ENCODE measurements around the gene BCL6. TPM values are rescaled to one million over a fixed set of nuclear protein-coding genes. Genes with fewer than 3 reads are reported as not detected.
A peak's percentile ranks its signal among the peaks of the same experiment; 100 is the strongest.
"Not testable (repeated sequence)": the region's sequence is repeated elsewhere in the genome, so short reads cannot be mapped to it uniquely, and the experiment has no call there.

The BCL6 gene
- total RNA-seq, 2 donors from 2014 or later = 91.7 to 113 TPM

GRCh38 chr3:187695449-187695848 lies 49.8 kb downstream of the BCL6 start:
- intact Hi-C loops (cut with DNase I) = no loop called here
- ATAC-seq = peak; percentile 28 to 29
- no peak for DNase-seq

DNA sequence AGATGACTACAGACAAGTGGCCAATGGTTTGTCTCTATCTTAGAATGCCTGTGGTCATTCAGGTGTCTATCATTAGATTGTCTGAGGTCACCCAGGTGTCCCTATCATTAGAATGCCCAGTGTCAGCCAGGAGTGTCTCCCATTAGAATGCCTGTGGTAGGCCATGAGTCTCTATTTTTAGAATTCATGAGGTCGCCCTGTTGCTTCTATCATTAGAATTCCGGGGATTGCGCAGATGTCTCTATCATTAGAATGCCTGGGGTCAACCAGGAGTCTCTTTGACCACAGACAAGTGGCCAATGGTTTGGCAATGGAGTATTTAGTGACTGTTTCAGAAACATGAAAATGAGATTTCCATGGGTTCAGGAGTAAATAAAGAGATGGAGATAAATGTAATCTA lies 50.5 kb downstream of the BCL6 start:
- DNase-seq (no peak), ATAC-seq (peak in 1 of 2 donors; percentile 70)
- intact Hi-C loops (cut with DNase I) = no loop called here

GRCh38 chr3:187693431-187693830 lies 51.8 kb downstream of the BCL6 start:
- no peak for ATAC-seq
- DNase-seq = no peak
- intact Hi-C loops (cut with DNase I) = no loop called here

GRCh38 chr3:187689984-187690383 lies 55.3 kb downstream of the BCL6 start:
- ATAC-seq = no peak
- no peak for DNase-seq
- intact Hi-C loops (cut with DNase I) = no loop called here

GRCh38 chr3:187686621-187687273 lies 58.5 kb downstream of the BCL6 start:
- no peak for DNase-seq
- intact Hi-C loops (cut with DNase I) = no loop called here
- ATAC-seq = no peak

GRCh38 chr3:187685948-187686347 lies 59.3 kb downstream of the BCL6 start:
- no peak for DNase-seq
- no peak for ATAC-seq
- intact Hi-C loops (cut with DNase I) = no loop called here

DNA sequence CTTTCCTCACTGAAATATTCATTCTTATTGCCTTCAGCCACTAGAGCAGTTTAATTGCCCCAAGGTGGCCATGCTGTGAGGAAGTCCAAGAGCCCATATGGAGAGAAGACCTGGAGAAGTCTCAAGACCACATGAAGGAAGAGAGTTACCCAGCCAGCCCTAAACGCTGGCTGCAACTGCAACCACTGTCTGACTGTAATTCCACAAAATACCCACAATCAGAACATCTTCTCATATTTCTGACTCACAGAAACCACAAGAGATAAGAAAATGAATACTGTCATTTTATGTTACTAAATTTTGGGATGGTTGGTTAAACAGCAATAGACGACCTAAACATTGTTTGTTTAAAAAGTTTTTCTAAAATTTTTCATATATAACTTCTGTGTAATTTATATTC lies 60.4 kb downstream of the BCL6 start:
- intact Hi-C loops (cut with DNase I) = no loop called here
- DNase-seq = no peak
- no peak for ATAC-seq

DNA sequence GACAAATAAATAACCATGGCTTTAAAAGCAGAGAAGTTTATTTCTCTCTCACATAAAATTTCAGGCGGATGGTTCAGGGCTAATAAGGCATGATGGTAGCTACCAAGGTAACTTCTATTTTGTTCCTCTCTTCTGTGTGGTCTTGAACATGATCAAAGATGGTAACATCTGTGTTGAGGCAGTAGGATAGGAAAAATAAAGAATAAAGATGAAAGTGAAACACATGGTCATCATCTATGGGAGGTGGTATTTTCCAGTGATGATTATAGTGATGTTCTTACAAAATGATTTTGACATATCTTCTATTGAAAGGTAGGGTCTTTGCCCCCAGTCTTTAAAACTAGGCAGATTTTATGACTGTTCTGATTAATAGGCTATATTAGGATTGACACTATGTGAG lies 60.8 kb downstream of the BCL6 start:
- intact Hi-C loops (cut with DNase I) = no loop called here
- no peak for DNase-seq
- no peak for ATAC-seq

DNA sequence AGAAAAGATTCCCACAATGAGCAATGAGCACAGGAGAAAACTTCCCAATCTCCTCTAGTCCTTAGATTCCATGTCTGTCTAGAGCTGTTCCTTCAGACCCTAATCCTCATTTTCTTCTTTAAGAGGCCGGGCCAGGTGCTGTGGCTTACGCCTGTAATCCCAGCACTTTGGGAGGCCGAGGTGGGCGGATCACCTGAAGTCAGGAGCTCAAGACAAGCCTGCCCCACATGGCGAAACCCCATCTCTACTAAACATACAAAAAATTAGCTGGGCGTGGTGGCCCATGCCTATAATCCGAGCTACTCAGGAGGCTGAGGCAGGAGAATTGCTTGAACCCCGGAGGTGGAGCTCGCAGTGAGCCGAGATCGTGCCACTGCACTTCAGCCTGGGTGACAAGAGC lies 63.5 kb downstream of the BCL6 start:
- intact Hi-C loops (cut with DNase I) = loop anchor here in 1 of 2 donors (2.0 kb wide), 1 partner anchor 363 kb away; no protein-coding TSS in a partner anchor
- DNase-seq, ATAC-seq: not testable (repeated sequence)

DNA sequence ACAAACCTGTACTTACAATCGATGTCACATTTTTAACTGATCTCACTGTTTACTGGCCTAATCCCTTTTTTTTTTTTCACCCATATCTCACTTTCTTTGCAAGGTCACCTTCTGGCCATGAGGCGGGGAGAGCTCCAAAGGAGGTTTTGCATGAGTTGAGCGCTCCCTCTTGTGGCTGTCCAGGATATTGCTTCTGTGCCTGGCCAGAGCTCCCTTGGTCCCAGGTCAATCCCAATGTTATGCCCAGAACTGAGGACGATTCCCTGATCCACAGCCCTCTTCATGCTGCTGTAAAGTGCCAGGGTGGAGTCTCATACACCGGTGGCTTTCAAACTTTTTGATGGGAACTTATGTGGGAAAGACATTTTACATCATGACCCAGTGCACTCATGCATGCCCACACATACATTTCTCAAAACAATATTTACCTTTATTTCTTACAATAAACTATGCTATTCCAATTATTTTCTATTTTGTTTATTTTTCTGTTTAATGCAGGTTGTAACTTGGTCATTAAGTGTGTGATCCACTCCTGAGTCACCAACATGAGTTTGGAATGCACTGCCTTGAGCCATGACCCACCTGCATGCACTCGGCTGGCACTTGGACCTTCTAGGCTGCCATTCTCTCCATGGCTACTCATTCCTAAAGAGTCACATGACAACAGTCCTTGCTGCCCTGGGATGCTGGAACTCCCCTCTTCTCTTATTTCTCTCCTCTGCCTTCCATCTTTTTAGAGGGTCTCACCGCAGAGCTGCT lies 65.5 kb downstream of the BCL6 start:
- ATAC-seq = peak; percentile 91 to 96
- intact Hi-C loops (cut with DNase I) = loop anchor here (1.0 to 10.0 kb wide), 8 partner anchors 35 to 461 kb away; no protein-coding TSS in a partner anchor
- peak; percentile 81 for DNase-seq

DNA sequence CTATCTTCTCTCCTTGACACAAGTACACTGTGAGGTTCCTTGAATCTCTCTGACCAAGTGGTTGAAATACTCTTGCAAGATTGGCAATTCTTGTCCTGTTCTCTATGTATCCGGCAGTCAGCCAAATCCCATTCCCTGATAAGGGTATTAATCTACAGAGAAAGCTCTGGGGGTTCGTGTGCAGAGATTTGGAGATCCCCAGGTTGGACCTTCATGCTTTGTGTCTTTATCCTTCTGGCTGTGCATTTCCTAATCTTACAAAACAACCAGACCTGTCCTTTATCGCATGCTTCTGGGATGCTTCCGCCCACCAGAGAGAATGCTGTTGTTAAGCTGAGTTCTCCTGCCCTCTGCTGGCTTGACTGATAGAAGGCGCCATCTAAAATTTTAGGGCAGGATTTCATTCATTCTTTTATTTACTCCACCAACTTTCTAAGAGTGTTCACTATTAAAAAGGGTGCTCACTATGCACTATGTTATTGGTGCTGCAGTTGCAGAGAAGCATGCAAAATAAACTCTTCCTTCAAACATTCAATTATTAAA lies 66.5 kb downstream of the BCL6 start:
- ATAC-seq (peak; percentile 86 to 88), DNase-seq (peak; percentile 53)
- intact Hi-C loops (cut with DNase I) = loop anchor here (1.0 to 10.0 kb wide), 7 partner anchors 36 to 459 kb away; no protein-coding TSS in a partner anchor

DNA sequence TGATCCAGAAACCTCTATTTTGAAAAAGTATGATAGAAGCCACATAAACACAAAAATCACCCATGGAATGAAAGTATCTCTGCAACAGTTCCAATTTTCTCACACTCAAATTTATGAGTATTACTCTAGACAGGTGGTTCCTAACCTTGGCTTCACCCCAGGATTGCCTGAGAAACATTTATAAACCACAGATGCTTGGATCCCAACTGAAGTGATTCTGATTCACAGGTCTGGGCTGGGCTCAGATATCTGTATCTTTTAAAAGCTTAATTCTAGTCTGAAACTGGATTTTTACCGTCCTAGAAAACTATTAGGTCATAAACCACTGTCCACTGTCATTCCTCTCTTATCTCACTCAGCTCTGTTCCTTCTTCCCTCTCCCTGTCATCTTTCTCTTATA lies 67.7 kb downstream of the BCL6 start:
- peak in 1 of 2 donors; percentile 52 for ATAC-seq
- no peak for DNase-seq
- intact Hi-C loops (cut with DNase I) = loop anchor here (2.0 to 10.0 kb wide), 5 partner anchors 37 to 453 kb away; no protein-coding TSS in a partner anchor

DNA sequence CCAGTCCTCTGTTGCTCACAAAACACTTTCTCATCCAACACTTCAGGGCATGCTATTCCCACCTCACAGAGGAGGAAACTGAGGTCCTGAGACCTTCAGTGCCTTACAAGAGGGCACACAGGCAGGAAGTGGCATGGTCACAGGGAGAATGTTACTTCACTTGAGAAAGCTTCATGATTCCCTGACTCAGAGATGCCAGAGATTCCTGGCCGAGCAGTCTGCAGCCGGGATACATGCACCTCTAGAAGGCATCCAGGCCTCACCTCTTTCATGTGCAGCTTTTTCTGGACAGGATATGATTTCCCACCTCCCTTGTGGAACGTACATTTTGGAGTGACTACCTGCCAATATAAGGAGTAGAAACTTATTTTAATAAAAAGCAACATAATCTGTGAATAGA lies 72.3 kb downstream of the BCL6 start:
- ATAC-seq (no peak), DNase-seq (no peak)
- intact Hi-C loops (cut with DNase I) = loop anchor here in 1 of 2 donors (10.0 kb wide), 2 partner anchors 58 to 448 kb away; no protein-coding TSS in a partner anchor

Other genes starting within 250 kb of the BCL6 start
- not detected for gene SST, start 75.1 kb downstream of the BCL6 start, total RNA-seq
- gene RTP2, start 42.9 kb downstream of the BCL6 start, total RNA-seq = not detected